ENCODE data around the gene UBXN6. TPM values are rescaled to one million over a fixed set of nuclear protein-coding genes. Genes with fewer than 3 reads are reported as not detected.

The UBXN6 gene
- total RNA-seq, 5 donors from 2014 or later (not counting 1 experiment from before 2014, with no cell fraction given), result 49.7 to 86.4 (median 76.5) TPM

DNA sequence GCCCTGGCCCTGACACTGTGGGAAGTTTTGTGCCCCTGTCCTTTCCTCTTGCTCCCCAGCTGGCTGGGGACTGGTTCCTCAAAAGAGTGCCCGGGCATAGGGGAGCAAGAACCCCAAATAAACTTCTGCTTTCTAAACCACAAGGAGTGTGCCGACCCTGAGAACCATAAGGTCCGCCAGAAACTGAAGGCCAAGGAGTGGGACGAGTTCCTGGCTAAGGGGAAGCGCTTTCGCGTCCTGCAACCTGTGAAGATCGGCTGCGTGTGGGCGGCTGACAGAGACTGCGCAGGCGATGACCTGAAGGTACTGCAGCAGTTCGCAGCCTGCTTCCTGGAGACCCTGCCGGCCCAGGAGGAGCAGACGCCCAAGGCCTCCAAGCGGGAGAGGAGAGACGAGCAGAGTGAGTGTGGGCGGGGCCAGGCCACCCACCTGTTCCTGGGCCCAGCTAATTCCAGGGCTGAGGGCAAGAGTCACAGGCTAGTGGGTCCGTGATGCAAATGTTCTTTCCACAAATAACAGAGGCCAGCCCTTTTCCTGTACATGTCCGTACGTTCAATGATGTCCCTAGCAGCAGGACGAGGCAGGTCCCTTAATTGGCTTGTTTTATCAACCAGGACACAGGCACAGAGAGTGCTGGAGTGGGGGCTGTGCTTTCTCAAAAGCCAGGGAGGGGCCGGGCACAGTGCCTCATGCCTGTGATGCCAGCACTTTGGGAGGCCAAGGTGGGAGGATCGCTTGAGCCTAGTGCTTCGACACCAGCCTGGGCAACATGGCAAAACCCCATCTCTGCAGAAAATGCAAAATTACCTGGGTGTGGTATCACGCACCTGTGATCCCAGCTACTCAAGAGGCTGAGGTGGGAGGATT, 25.6 kb downstream of the UBXN6 start:
- Mint-ChIP-seq H3K36me3 (peaks cover 31% of the 10 kb centered on the region), H3K9me3 (no peaks in the 10 kb centered on the region), H3K4me1 (no peaks in the 10 kb centered on the region), H3K27me3 (no peaks in the 10 kb centered on the region), H3K4me3 (no peak overlapping the region), H3K27ac (no peak overlapping the region)
- Histone ChIP-seq H3K4me3 (ENCODE audit: control insufficient read depth in 1 of 2, extremely low read depth in 1 of 2, low read length in 1 of 2) (no peak overlapping the region), H3K36me3 (ENCODE audit: control insufficient read depth in 2 of 2, extremely low read depth in 1 of 2, insufficient read depth in 1 of 2, low read length in 1 of 2) (peaks cover 12 to 30% of the 10 kb centered on the region in 2 donors), H3K4me1 (ENCODE audit: control insufficient read depth in 1 of 2, extremely low read depth in 1 of 2, insufficient read depth in 2 of 2, low read length in 2 of 2) (no peaks in the 10 kb centered on the region), H3K9me3 (no peaks in the 10 kb centered on the region), H3K27ac (ENCODE audit: low read length) (no peak overlapping the region), H3K27me3 (replicated peaks in 1 of 2; ENCODE audit: control insufficient read depth in 2 of 2, extremely low read depth in 1 of 2, insufficient read depth in 2 of 2, low read length in 1 of 2) (no peaks in the 10 kb centered on the region)
- POLR2A ChIA-PET, result no interaction called here
- ATAC-seq (replicated peaks in 1 of 4) (no peak), DNase-seq (peak in 1 of 35 experiments; percentile 32)
- 79% methylated on average over 23 of the region's 26 CpGs for WGBS (ENCODE audit: insufficient coverage)
- CTCF ChIA-PET, result interaction anchor here in 1 of 2 donors (0.7 kb wide), 1 partner anchor 38 kb away, joined by 3 read pairs; no protein-coding TSS in a partner anchor

DNA sequence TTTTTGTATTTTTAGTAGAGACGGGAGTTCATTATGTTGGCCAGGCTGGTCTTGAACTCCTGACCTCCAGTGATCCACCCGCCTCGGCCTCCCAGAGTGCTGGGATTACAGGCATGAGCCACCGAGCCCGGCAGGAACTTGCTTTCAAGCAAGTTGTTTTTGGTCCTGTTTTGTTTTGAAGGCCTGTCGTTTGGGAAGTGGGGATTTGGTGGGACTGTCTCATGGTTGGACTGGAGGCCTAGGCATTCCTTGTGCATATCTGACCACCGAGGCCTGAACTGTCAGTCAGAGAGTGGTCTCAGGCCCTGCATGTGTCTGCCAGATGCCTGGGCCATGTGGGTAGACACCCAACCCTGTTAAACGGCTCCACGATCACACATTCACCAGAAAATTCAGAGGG, 26.3 kb downstream of the UBXN6 start:
- CTCF ChIA-PET, result interaction anchor here in 1 of 2 donors (0.7 kb wide), 1 partner anchor 38 kb away, joined by 3 read pairs; no protein-coding TSS in a partner anchor
- Histone ChIP-seq H3K27ac (ENCODE audit: low read length) (no peak overlapping the region), H3K36me3 (ENCODE audit: control insufficient read depth in 2 of 2, extremely low read depth in 1 of 2, insufficient read depth in 1 of 2, low read length in 1 of 2) (peaks cover 12 to 30% of the 10 kb centered on the region in 2 donors), H3K27me3 (replicated peaks in 1 of 2; ENCODE audit: control insufficient read depth in 2 of 2, extremely low read depth in 1 of 2, insufficient read depth in 2 of 2, low read length in 1 of 2) (no peaks in the 10 kb centered on the region), H3K4me1 (ENCODE audit: control insufficient read depth in 1 of 2, extremely low read depth in 1 of 2, insufficient read depth in 2 of 2, low read length in 2 of 2) (no peaks in the 10 kb centered on the region), H3K9me3 (no peaks in the 10 kb centered on the region), H3K4me3 (ENCODE audit: control insufficient read depth in 1 of 2, extremely low read depth in 1 of 2, low read length in 1 of 2) (no peak overlapping the region)
- no peaks in the 10 kb centered on the region for H3K27me3 Mint-ChIP-seq
- 88% methylated on average over 6 of the region's 9 CpGs for WGBS (ENCODE audit: insufficient coverage)
- no peak for DNase-seq
- H3K4me1 Mint-ChIP-seq, result no peaks in the 10 kb centered on the region
- H3K36me3 Mint-ChIP-seq, result peaks cover 31% of the 10 kb centered on the region
- ATAC-seq (replicated peaks in 1 of 4), result no peak
- no peak overlapping the region for H3K27ac Mint-ChIP-seq
- H3K4me3 Mint-ChIP-seq, result no peak overlapping the region
- no peaks in the 10 kb centered on the region for H3K9me3 Mint-ChIP-seq
- POLR2A ChIA-PET, result no interaction called here

DNA sequence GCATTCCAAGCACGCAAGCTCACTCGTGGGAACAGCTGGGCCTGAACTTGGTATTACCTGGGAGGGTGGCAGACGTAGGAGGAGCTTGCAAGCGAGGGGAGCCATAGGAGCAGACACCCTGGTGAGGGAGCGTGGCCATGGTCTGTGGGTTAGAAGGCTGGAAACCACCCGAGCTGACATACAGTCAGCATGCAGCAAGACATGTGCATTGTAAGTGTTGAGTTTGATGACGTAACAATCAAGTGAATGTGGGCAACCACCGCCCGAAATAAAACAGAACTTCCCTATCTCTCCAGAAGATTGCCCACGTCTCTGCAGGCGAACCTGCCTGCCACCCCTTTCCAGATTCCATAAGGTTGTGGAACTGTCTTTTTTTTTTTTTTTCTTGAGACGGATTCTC, 26.8 kb downstream of the UBXN6 start:
- ChIA-PET CTCF (no interaction called here), POLR2A (no interaction called here)
- peaks cover 31% of the 10 kb centered on the region for H3K36me3 Mint-ChIP-seq
- H3K27me3 Mint-ChIP-seq, result no peaks in the 10 kb centered on the region
- Histone ChIP-seq H3K27me3 (replicated peaks in 1 of 2; ENCODE audit: control insufficient read depth in 2 of 2, extremely low read depth in 1 of 2, insufficient read depth in 2 of 2, low read length in 1 of 2) (no peaks in the 10 kb centered on the region), H3K36me3 (ENCODE audit: control insufficient read depth in 2 of 2, extremely low read depth in 1 of 2, insufficient read depth in 1 of 2, low read length in 1 of 2) (peaks cover 12 to 30% of the 10 kb centered on the region in 2 donors), H3K27ac (ENCODE audit: low read length) (no peak overlapping the region), H3K4me3 (ENCODE audit: control insufficient read depth in 1 of 2, extremely low read depth in 1 of 2, low read length in 1 of 2) (no peak overlapping the region), H3K9me3 (no peaks in the 10 kb centered on the region), H3K4me1 (ENCODE audit: control insufficient read depth in 1 of 2, extremely low read depth in 1 of 2, insufficient read depth in 2 of 2, low read length in 2 of 2) (no peaks in the 10 kb centered on the region)
- ATAC-seq (replicated peaks in 1 of 4) (no peak), DNase-seq (peak in 7 of 35 experiments; percentile 6 to 53 (median 17))
- WGBS (ENCODE audit: insufficient coverage), result 97% methylated on average over 5 of the region's 12 CpGs
- H3K4me3 Mint-ChIP-seq, result no peak overlapping the region
- H3K4me1 Mint-ChIP-seq, result no peaks in the 10 kb centered on the region
- no peak overlapping the region for H3K27ac Mint-ChIP-seq
- H3K9me3 Mint-ChIP-seq, result no peaks in the 10 kb centered on the region

DNA sequence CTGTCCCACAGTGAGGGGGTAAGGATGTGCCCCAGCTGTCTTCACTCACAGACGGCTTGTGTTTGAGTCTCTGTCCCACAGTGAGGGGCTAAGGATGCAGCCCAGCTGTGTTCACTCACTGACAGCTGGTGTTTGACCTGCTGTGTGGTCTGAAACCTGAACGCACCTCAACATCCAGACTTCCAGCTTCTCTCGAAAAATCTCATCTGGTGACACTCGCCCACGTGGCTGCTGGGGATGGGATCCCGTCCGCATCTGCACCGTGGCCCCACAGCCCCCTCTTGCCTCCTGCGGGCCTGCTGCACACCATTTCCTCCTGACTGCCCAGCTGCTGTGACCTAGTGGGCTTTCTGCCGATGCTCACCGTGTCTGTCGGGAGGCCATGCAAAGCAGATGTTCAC, 27.8 kb downstream of the UBXN6 start:
- no peaks in the 10 kb centered on the region for H3K9me3 Mint-ChIP-seq

DNA sequence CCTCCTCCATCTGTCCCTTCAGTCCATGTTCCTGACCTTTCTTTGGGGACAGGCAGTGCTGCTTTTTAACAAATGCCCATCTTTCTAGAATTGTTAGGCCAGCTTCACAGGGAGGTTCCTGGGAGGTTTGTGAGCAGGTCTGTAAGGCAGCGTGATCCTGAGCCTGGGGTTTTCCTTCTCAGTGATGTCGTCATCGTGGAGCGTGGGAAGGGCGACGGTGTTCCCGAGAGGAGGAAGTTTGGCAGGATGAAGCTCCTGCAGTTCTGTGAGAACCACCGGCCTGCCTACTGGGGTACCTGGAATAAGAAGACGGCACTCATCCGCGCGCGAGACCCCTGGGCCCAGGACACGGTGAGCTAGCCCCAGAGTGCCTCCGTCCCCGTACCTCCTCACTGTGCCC, 28.3 kb downstream of the UBXN6 start:
- DNase-seq, result no peak
- no peaks in the 10 kb centered on the region for H3K27me3 ChIP-seq (replicated peaks in 1 of 2; ENCODE audit: control insufficient read depth in 2 of 2, extremely low read depth in 1 of 2, insufficient read depth in 2 of 2, low read length in 1 of 2)
- no peak overlapping the region for H3K27ac Mint-ChIP-seq
- WGBS (ENCODE audit: insufficient coverage), result 97% methylated on average over 15 of the region's 16 CpGs
- H3K9me3 ChIP-seq, result no peaks in the 10 kb centered on the region
- POLR2A ChIA-PET, result no interaction called here
- no peaks in the 10 kb centered on the region for H3K9me3 Mint-ChIP-seq
- CTCF ChIA-PET, result no interaction called here
- no peaks in the 10 kb centered on the region for H3K4me1 Mint-ChIP-seq
- peaks cover 14 to 33% of the 10 kb centered on the region in 2 donors for H3K36me3 ChIP-seq (ENCODE audit: control insufficient read depth in 2 of 2, extremely low read depth in 1 of 2, insufficient read depth in 1 of 2, low read length in 1 of 2)
- no peak overlapping the region for H3K4me3 Mint-ChIP-seq
- H3K4me1 ChIP-seq (ENCODE audit: control insufficient read depth in 1 of 2, extremely low read depth in 1 of 2, insufficient read depth in 2 of 2, low read length in 2 of 2), result no peaks in the 10 kb centered on the region
- no peak for ATAC-seq (replicated peaks in 1 of 4)
- H3K27ac ChIP-seq (ENCODE audit: low read length), result no peak overlapping the region
- no peak overlapping the region for H3K4me3 ChIP-seq (ENCODE audit: control insufficient read depth in 1 of 2, extremely low read depth in 1 of 2, low read length in 1 of 2)
- H3K36me3 Mint-ChIP-seq, result peaks cover 22% of the 10 kb centered on the region
- no peaks in the 10 kb centered on the region for H3K27me3 Mint-ChIP-seq

More for the DNA sequence above, 27.8 kb downstream of the UBXN6 start:
- no peak overlapping the region for H3K27ac ChIP-seq (ENCODE audit: low read length)
- ATAC-seq (replicated peaks in 1 of 4), result no peak
- peaks cover 27% of the 10 kb centered on the region for H3K36me3 Mint-ChIP-seq
- H3K4me3 ChIP-seq (ENCODE audit: control insufficient read depth in 1 of 2, extremely low read depth in 1 of 2, low read length in 1 of 2), result no peak overlapping the region
- ChIA-PET CTCF (no interaction called here), POLR2A (no interaction called here)
- no peaks in the 10 kb centered on the region for H3K9me3 ChIP-seq
- no peak for DNase-seq
- H3K36me3 ChIP-seq (ENCODE audit: control insufficient read depth in 2 of 2, extremely low read depth in 1 of 2, insufficient read depth in 1 of 2, low read length in 1 of 2), result peaks cover 14 to 34% of the 10 kb centered on the region in 2 donors
- no peaks in the 10 kb centered on the region for H3K27me3 Mint-ChIP-seq
- H3K4me3 Mint-ChIP-seq, result no peak overlapping the region
- no peak overlapping the region for H3K27ac Mint-ChIP-seq
- WGBS (ENCODE audit: insufficient coverage), result 92% methylated on average over 11 of the region's 12 CpGs
- no peaks in the 10 kb centered on the region for H3K27me3 ChIP-seq (replicated peaks in 1 of 2; ENCODE audit: control insufficient read depth in 2 of 2, extremely low read depth in 1 of 2, insufficient read depth in 2 of 2, low read length in 1 of 2)
- no peaks in the 10 kb centered on the region for H3K4me1 Mint-ChIP-seq
- H3K4me1 ChIP-seq (ENCODE audit: control insufficient read depth in 1 of 2, extremely low read depth in 1 of 2, insufficient read depth in 2 of 2, low read length in 2 of 2), result no peaks in the 10 kb centered on the region

DNA sequence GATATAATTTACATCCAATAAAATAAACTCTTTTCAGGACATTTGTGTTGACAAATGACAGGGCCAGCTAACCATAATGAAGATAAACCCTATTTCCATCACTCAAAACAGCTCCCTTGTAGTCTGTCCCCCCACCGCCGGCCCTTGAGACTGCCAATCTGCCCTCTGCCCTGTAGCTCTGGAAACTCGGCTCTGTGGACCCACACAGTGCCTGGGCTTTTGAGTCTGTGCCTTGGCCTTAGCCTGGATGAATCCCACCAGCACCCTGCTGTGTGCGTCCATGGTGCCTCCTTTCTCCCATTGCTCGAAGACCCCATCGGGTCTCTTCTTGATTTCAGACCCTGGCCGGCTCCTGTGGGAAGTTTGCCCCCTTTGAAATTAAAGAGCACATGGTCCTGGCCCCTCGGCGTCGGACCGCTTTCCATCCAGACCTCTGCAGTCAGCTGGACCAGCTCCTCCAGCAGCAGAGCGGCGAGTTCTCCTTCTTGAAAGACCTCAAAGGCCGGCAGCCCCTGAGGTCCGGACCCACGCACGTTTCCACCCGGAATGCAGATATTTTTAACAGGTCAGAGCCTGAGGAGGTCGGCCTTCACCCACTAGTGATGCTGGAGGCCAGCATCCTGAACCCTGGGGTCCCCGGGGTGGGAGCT, 29.1 kb downstream of the UBXN6 start:
- Histone ChIP-seq H3K27me3 (replicated peaks in 1 of 2; ENCODE audit: control insufficient read depth in 2 of 2, extremely low read depth in 1 of 2, insufficient read depth in 2 of 2, low read length in 1 of 2) (no peaks in the 10 kb centered on the region), H3K4me1 (ENCODE audit: control insufficient read depth in 1 of 2, extremely low read depth in 1 of 2, insufficient read depth in 2 of 2, low read length in 2 of 2) (no peaks in the 10 kb centered on the region), H3K27ac (ENCODE audit: low read length) (no peak overlapping the region), H3K4me3 (ENCODE audit: control insufficient read depth in 1 of 2, extremely low read depth in 1 of 2, low read length in 1 of 2) (no peak overlapping the region), H3K9me3 (no peaks in the 10 kb centered on the region), H3K36me3 (ENCODE audit: control insufficient read depth in 2 of 2, extremely low read depth in 1 of 2, insufficient read depth in 1 of 2, low read length in 1 of 2) (peaks cover 11 to 35% of the 10 kb centered on the region in 2 donors)
- 98% methylated on average over 20 of the region's 20 CpGs for WGBS (ENCODE audit: insufficient coverage)
- H3K4me1 Mint-ChIP-seq, result no peaks in the 10 kb centered on the region
- H3K9me3 Mint-ChIP-seq, result no peaks in the 10 kb centered on the region
- H3K36me3 Mint-ChIP-seq, result peaks cover 27% of the 10 kb centered on the region
- H3K27ac Mint-ChIP-seq, result no peak overlapping the region
- no peak overlapping the region for H3K4me3 Mint-ChIP-seq
- DNase-seq (no peak), ATAC-seq (replicated peaks in 1 of 4) (no peak)
- CTCF ChIA-PET, result no interaction called here
- H3K27me3 Mint-ChIP-seq, result no peaks in the 10 kb centered on the region
- POLR2A ChIA-PET, result no interaction called here
